Muscle of leg (tissue), 11 donors: Measurements from ENCODE around the gene NRM. TPM values are rescaled to one million over a fixed set of nuclear protein-coding genes. Genes with fewer than 3 reads are reported as not detected.
A peak's percentile ranks its signal among the peaks of the same experiment; 100 is the strongest.

Experiments used
- DNase-seq: peaks from one replicate; pipeline ENCODE4 v3.0.0; 2013
- H3K27ac ChIP-seq: one replicate; pipeline ENCODE4 v1.5.1; 2013; ENCODE audit warnings: mild to moderate bottlenecking, low read length, control low read depth
- H3K27me3 ChIP-seq: one replicate; pipeline ENCODE4 v1.6.1; 2013; ENCODE audit warnings: low read length; ENCODE audit not compliant: control insufficient read depth, insufficient read depth
- H3K36me3 ChIP-seq: one replicate; pipeline ENCODE4 v1.6.1; 2013; ENCODE audit warnings: low read length; ENCODE audit not compliant: control insufficient read depth, insufficient read depth
- H3K4me1 ChIP-seq: one replicate; pipeline ENCODE4 v1.6.1; 2013; ENCODE audit warnings: low read length; ENCODE audit not compliant: control insufficient read depth, insufficient read depth
- H3K4me3 ChIP-seq: one replicate; pipeline ENCODE4 v1.5.1; 2013; ENCODE audit warnings: low read length, control low read depth
- H3K9me3 ChIP-seq: replicated peaks from 2 replicates; pipeline ENCODE4 v1.6.1; 2013; ENCODE audit warnings: low read depth, low read length; ENCODE audit not compliant: control insufficient read depth
- WGBS: methylation state at CpG from one replicate; pipeline ENCODE4 v1.1.5; 2013; ENCODE audit warnings: missing lambda C conversion rate; ENCODE audit not compliant: insufficient coverage; 5-methylcytosine and 5-hydroxymethylcytosine counted together
- polyA plus RNA-seq, 8 donors: library from polyadenylated mRNA; unstranded; fragments of 120-200 nt; gene quantifications; one replicate each; pipeline versions ENCODE4 v1.2.1 to v1.2.3, GENCODE V29; 2013; ENCODE audit warnings: inconsistent platforms in 1 of 8, low replicate concordance in 1 of 8; ENCODE audit not compliant: insufficient read length in 8 of 8, insufficient read depth in 1 of 8
- total RNA-seq: library from RNA; stranded (reverse); fragments of 120-200 nt; gene quantifications from one replicate; pipeline ENCODE4 v1.2.4, GENCODE V29; 2013

The NRM gene
- total and polyA plus RNA-seq, 9 donors = 7.2 to 49.7 (median 36.5) TPM

GRCh38 chr6:30683183-30683979, 7.4 kb downstream of the NRM start:
- H3K9me3 ChIP-seq = no peaks in the 10 kb centered on the region
- peaks cover 75% of the 10 kb centered on the region for H3K4me1 ChIP-seq
- peak; percentile 32 for DNase-seq
- H3K27me3 ChIP-seq = no peaks in the 10 kb centered on the region
- peak overlapping the region; percentile 99 for H3K4me3 ChIP-seq
- H3K36me3 ChIP-seq = peaks cover 56% of the 10 kb centered on the region
- H3K27ac ChIP-seq = peak overlapping the region; percentile 90
- 0% methylated on average over 4 of the region's 7 CpGs for WGBS

- Histone ChIP-seq H3K36me3 (peaks cover 58% of the 10 kb centered on the region), H3K9me3 (no peaks in the 10 kb centered on the region), H3K4me3 (peak overlapping the region; percentile 99), H3K4me1 (peaks cover 66% of the 10 kb centered on the region), H3K27ac (peak overlapping the region; percentile 90), H3K27me3 (no peaks in the 10 kb centered on the region)
- peak; percentile 87 for DNase-seq
- WGBS = 10% methylated on average over 6 of the region's 11 CpGs
Measured at GRCh38 chr6:30682143-30683117, 8.4 kb downstream of the NRM start.

GRCh38 chr6:30681766-30682142, 9.0 kb downstream of the NRM start:
- peaks cover 65% of the 10 kb centered on the region for H3K36me3 ChIP-seq
- H3K4me3 ChIP-seq = peak overlapping the region; percentile 99
- 52% methylated on average over 3 of the region's 4 CpGs for WGBS
- no peak for DNase-seq
- H3K9me3 ChIP-seq = no peaks in the 10 kb centered on the region
- H3K27ac ChIP-seq = peak overlapping the region; percentile 90
- peaks cover 66% of the 10 kb centered on the region for H3K4me1 ChIP-seq
- H3K27me3 ChIP-seq = no peaks in the 10 kb centered on the region

GRCh38 chr6:30679765-30680535, 10.8 kb downstream of the NRM start:
- Histone ChIP-seq H3K27ac (peak overlapping the region; percentile 13), H3K36me3 (peaks cover 67% of the 10 kb centered on the region), H3K4me1 (peaks cover 52% of the 10 kb centered on the region), H3K9me3 (no peaks in the 10 kb centered on the region), H3K4me3 (no peak overlapping the region), H3K27me3 (no peaks in the 10 kb centered on the region)
- WGBS = 44% methylated on average over 1 of the region's 7 CpGs
- no peak for DNase-seq

- 16% methylated on average over 6 of the region's 31 CpGs for WGBS
- H3K4me1 ChIP-seq = peaks cover 45% of the 10 kb centered on the region
- H3K9me3 ChIP-seq = no peaks in the 10 kb centered on the region
- peak overlapping the region; percentile 13 for H3K27ac ChIP-seq
- peaks cover 64% of the 10 kb centered on the region for H3K36me3 ChIP-seq
- no peaks in the 10 kb centered on the region for H3K27me3 ChIP-seq
- DNase-seq = peak; percentile 87
- no peak overlapping the region for H3K4me3 ChIP-seq
Measured at GRCh38 chr6:30678964-30679726, 11.6 kb downstream of the NRM start.

- no peak overlapping the region for H3K4me3 ChIP-seq
- peaks cover 28% of the 10 kb centered on the region for H3K4me1 ChIP-seq
- peaks cover 50% of the 10 kb centered on the region for H3K36me3 ChIP-seq
- no peak overlapping the region for H3K27ac ChIP-seq
- no peaks in the 10 kb centered on the region for H3K27me3 ChIP-seq
- WGBS = 74% methylated on average over 4 of the region's 10 CpGs
- no peak for DNase-seq
- no peaks in the 10 kb centered on the region for H3K9me3 ChIP-seq
Measured at GRCh38 chr6:30676660-30677285, 14.0 kb downstream of the NRM start.

GRCh38 chr6:30672445-30673253, 18.1 kb downstream of the NRM start, which contains the start of gene DHX16:
DHX16 (minus strand) TSS chr6:30673006; CDS start chr6:30672841, 165 bp downstream.
- Histone ChIP-seq H3K36me3 (peaks cover 47% of the 10 kb centered on the region), H3K4me3 (peak within 1 kb of the TSS; percentile 74), H3K4me1 (peaks cover 10% of the 10 kb centered on the region), H3K9me3 (no peaks in the 10 kb centered on the region), H3K27ac (peak within 1 kb of the TSS; percentile 48), H3K27me3 (no peaks in the 10 kb centered on the region)
- DNase-seq = peak; percentile 99
- WGBS = under 1% methylated on average over 45 of the region's 57 CpGs

- WGBS = 78% methylated on average over 17 of the region's 27 CpGs
- no peak overlapping the region for H3K4me3 ChIP-seq
Measured at GRCh38 chr6:30670760-30671527, 19.8 kb downstream of the NRM start.

More at GRCh38 chr6:30670760-30671527, 19.8 kb downstream of the NRM start:
- H3K4me1 ChIP-seq = peaks cover 10% of the 10 kb centered on the region
- no peaks in the 10 kb centered on the region for H3K9me3 ChIP-seq
- H3K36me3 ChIP-seq = peaks cover 38% of the 10 kb centered on the region
- no peaks in the 10 kb centered on the region for H3K27me3 ChIP-seq
- H3K27ac ChIP-seq = no peak overlapping the region
- no peak for DNase-seq
